Measurements from ENCODE around the gene TEX29.
A peak's percentile ranks its signal among the peaks of the same experiment; 100 is the strongest.

The TEX29 gene

DNA sequence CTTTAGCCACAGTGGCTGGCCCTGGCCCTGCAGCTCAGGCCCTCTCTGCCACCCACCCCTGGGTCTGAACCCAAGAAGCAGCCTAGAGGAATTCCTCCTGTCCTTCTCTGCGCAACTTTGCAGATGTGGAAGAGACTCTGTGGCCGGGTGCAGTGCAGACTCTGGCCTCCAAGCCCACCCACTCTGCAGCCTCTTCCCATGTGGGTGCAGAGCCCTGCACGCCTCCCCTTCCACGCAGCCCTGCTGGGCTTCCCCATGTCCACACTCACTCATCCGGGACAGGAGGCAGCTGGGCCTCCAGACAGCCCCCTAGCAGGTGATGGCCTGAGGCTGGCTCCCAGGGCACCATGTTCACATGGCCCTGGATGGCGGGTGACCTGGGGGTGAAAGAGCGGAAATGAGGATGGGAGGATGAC lies 2.5 kb downstream of the TEX29 start:
- no peak for DNase-seq (ENCODE audit: low read depth)

DNA sequence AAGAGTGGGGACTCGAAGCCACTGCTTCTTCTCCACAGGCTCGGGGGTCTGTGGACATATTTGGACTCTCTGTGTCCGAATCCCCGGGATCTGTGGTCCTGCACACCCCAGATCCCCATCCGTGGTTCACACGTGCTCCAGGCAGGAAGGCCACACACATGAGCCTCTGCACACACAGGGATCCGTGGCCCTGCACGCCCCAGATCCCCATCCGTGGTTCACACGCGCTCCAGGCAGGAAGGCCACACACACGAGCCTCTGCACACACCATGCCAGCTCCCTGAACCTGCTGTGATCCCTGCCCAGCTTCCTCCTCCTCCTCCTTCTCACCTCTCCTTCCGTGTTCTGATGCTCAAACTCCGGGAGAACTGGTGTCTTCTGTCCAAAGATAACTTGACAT lies 3.1 kb downstream of the TEX29 start:
- no peak for DNase-seq (ENCODE audit: low read depth)

DNA sequence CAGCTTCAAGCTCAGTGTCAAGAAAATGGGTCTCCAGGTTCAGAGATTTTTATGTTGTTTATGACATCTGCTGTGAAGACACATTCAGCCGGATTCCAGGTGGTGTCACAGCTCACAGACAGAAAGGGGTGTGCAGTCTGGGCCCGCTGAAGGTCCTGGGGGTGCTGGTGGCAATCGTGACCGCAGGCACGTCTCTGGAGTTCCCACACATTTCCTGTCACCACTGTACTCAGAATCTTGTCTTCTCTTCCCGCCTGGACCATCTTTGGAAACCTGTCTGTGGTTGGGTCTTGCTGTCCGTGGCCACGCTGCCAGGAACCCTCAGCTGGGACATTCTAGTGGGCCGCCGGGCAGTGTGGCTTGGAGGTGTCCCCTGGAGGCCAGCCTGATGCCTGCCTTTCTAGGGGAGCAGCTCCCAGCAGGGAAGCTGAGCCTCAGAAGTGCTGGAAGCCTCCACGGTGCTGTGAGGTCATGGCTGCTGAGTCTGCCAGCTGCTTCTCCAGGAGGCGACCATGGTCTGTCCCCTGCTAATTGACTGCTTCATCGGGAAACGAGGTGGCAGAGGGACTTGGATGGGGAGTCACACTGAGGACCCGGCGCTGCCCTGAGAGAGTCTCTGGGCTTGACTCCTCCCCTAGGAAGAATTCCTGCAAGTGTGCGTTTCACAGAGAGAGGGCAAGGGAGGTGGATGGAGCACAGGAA lies 3.7 kb downstream of the TEX29 start:
- no peak for DNase-seq (ENCODE audit: low read depth)

DNA sequence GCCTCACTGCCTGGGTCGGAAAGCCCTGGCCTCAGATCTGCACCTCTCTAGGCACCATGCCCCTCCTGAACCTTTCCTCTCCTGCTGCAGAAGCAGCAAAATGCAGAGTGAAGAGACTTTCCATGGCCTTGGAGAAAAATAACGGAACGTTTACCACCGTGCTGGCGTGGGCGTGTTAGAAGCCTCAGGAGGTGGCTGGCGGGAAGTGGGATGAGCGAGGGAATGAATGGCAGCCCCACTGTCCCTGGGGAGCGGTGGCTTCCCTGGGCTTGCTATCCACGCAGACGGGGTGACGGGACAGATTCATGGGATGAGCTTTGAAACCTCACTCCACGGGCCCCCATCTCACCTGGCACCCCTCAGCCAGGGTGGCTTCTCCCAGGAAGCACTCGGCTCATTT lies 4.3 kb downstream of the TEX29 start:
- DNase-seq (ENCODE audit: low read depth) = no peak

DNA sequence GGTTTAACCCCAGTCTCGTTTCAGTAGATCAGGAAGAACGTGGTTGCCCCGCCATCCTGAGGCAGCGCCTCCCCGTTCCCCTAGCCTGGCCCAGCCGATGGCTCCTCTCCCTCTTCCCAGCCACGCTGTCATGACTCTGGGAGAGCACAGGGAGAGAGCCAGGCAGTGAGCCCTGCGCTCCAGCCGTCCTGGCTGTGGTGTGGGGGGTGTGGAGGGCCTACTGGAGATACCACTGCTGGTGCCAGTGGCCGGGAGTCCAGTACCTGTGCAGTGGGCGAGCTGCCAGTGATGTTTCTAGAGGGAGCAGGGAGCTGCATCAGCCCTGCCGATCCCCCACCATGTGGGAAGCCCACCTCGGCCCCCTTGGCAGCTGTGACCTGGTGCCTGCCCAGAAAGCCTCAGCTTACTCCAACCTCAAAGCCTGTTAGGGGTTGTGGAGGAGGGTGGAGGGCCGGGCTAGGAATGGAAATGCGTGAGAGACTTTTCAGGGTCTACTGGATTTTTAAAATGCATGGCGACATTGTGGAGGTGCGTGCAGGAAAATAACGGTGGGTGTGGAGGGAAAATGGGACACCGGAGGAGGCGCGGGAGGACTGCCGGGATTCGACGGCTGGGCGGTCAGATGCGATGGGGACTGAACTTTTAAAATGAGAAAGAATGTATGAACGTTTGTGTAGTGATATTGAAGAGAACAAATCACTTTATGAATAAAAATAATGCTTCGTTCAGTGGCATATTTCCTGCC lies 4.9 kb downstream of the TEX29 start:
- DNase-seq (ENCODE audit: low read depth) = no peak

DNA sequence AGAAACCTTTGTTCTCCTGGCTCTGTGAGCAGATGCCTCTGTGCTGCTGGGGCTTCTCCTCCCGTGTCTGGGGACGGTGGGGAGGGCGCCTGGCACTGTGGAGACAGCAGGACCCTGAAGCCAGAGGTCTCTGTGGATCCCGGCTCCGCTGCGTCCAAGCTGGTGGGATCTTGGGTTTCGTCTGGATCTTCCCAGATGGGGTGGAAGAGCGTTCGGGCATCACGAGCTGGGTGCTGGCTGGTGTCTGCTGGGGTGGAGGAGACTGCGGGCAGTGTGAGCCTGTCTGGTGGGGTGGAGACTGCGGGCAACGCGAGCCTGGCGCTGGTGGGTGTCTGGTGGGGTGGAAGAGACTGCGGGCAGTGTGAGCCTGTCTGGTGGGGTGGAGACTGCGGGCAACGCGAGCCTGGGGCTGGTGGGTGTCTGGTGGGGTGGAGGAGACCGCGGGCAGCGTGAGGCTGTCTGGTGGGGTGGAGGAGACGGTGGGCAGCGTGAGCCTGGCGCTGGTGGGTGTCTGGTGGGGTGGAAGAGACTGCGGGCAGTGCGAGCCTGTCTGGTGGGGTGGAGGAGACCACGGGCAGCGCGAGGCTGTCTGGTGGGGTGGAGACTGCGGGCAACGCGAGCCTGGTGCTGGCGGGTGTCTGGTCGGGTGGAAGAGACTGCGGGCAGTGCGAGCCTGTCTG lies 5.6 kb downstream of the TEX29 start:
- DNase-seq (ENCODE audit: low read depth) = no peak

DNA sequence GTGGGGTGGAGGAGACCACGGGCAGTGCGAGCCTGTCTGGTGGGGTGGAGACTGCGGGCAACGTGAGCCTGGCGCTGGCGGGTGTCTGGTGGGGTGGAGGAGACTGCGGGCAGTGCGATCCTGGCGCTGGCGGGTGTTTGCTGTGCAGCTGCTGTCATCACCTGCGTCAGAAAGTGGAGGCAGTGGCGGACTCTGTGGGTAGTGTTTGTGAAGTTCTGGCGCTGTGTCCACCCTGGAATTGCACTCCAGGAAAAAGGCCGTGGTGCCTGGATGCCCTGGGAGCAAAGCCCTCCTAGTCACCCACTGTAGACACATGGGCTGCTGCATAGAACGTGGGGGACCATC lies 6.2 kb downstream of the TEX29 start:
- DNase-seq (ENCODE audit: low read depth) = no peak

DNA sequence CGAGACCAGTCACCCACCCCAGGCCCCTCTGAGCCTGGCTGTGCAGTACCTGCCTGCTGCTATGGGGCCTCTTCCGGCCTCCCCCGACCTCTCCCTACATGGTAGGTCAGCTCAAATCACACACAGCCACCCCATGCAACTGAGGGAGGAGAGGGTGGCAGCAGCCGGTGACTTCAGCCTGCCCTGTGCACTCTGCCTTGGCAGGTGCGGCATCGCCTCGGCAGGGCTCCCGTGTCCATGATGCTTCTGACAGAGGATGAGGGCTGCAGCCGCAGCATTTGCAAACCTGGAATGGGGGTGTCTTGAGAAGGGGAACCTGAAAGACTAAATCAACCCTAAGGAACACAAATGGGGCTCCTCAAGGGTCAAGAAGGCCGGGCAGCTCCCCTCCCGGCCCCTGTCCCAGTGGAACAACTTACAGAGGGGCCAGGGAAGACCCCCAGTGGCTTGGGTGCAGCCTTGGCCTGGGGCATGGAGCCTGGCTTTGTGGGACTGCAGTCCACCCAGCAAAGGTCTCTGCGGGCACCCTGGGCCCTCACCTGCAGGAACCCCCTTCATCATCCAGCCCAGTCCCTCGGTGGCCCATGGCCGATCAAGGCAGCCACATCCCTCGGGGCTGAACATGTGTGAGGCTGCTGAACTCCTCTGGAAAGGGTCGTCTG lies 6.7 kb downstream of the TEX29 start:
- DNase-seq (ENCODE audit: low read depth) = no peak

DNA sequence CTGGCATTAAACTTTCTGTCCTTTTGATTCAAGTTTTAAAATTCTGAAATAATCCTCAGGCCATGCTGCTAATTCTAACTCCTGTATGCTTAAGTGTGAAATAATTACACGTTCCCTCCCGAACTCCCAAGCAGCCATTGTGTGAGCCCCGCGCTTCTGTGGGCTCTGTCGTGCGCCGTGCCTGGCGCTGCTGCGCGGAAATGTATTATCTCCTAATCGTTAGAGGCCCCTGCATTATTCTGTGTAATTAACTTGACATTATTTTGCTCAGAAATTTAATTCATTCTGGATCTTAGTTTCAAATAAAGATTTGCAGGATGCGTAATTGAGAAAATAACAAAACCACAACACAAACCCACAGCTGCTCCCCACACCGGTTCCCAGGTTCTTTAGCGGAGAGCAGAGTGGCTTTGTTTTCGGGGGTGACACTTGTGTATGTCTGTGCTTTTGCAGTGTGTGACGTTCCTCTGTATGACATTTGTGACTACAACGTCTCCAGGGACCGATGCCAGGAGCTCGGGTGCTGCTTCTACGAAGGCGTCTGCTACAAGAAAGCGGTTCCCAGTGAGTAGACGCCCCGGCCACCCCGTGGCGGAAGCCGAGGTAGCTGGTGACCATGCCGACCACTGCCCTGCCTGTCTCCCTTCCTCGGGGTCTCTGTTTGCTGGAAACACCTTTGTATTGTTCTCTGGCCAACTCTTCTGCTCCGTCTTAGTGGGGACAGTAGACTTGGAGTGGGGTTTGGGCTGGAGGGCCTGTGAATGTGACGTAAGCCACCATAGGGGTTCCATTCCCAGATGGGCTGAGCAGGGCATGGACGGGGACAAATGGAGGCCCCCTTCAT lies 7.5 kb downstream of the TEX29 start:
- no peak for DNase-seq (ENCODE audit: low read depth)

DNA sequence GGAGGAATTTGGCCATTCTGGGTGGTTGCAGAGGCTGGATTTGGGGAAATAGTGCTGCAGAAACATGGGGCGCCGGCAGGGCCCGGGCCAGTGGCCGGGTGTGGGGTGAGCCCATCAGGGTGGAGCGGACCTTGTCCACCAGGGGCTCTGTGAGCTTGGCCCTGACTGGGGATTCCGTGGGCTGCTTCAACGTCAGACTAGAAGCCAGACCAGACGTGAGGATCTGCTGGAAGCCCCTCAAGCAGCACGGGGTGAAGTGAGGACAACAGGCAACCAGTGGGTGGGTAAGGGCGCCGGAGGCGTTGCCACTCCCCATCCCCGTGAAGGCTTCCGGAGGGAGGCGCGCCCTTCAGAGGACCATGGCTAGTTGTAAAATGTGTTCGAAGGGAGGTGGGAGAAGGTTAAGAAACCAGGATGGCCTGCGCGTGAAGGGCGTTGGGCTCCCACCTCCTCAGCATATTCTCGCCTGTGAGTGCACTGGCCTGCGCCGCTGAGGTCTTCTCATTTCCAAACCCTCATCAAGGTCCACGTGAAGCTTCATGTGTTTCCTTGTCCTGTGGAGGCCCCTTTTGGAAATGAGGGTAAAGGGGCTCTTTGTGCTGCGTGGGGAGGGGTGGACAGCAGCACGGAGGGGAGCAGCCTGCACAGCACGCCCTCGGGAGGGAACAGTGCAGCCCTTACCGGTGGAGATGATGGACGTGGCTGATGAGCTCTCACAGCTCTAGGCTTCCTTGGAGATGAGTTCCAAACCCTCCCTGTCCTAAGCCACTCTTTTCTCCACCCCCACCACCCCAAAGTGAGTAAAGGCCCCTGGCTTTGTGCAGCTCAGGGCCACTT lies 8.3 kb downstream of the TEX29 start:
- DNase-seq (ENCODE audit: low read depth) = no peak

DNA sequence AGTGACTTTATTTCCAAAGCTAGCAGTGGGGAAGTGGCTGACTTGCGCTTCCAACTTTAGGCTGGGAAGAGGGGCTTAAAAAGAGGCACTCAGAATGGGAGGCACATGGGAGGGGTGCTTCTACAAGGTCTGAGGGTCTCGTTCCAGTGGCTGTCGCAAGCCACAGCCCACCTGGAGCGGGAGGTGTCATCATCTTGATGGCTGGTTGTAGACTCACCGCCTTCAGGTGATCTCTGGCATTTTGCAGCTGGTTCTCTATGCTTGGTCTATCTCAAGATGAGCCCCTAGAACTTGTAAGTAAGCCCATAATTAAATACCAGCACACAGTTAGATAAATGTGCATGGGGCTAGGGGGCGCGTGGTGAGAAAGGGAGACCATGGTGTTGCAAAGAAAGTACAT lies 9.2 kb downstream of the TEX29 start:
- DNase-seq (ENCODE audit: low read depth) = no peak

DNA sequence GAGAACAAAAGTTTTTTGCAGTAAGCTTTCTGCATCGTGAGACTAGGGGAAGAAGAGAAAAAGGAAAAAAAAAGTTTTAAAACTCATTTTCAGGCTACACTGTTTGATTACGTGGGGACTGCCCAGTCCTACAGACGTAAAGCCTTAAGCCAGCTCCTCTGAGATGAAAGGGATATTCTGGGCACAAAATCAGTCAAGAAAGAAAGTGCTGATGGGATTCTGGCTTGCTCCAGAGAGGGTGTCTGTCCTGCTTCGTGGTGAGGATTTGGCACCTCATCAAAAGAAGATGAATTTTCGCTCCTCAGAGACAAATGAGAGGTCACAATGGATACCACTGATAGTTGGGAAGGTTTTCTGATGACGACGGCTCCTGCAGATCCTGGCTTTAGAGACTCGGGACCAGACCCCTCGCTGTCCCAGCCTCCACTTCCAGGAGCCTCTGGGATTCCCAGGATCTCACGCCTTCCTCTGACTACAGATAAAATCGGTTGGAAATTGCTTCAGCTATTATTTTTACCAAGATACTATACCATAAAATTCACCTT lies 9.7 kb downstream of the TEX29 start:
- no peak for DNase-seq (ENCODE audit: low read depth)

DNA sequence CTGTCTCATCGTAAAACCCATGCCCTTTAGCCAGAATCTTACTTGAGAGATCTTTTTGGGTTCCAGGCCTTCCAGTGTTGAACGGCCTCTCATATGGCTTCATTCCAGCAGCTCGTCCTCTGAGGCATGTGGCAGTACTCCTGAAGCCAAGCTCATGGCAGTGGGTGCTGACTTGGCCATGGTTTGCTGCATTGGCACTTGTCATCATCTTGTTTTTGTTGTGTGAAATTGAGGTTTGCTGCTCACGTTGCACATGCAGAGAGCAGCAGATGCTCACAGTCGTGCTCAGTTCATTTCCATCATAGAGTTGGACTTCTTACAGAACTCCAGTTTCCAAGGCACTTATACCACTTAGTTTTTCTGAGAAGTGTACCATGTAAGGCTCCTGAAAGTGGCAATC lies 14.9 kb downstream of the TEX29 start:
- DNase-seq (ENCODE audit: low read depth) = no peak

DNA sequence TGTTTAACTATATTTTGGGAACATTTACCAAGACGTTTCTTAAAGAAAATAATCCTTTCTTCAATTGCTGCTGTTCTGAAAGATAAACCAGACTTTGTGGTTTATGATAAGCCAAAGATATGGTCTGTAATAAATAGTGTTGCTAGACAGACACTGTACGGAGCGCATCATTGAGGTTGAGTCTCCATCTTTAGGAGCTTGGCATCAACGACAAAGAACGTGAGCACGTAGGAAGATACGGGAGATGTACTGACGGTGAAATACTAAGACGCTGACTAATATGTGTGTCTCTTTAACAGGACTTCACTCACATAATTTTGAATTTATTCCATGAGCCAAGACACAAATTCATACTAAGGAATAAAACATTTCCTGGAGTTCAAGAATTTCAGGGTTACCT lies 16.2 kb downstream of the TEX29 start:
- no peak for DNase-seq (ENCODE audit: low read depth)

DNA sequence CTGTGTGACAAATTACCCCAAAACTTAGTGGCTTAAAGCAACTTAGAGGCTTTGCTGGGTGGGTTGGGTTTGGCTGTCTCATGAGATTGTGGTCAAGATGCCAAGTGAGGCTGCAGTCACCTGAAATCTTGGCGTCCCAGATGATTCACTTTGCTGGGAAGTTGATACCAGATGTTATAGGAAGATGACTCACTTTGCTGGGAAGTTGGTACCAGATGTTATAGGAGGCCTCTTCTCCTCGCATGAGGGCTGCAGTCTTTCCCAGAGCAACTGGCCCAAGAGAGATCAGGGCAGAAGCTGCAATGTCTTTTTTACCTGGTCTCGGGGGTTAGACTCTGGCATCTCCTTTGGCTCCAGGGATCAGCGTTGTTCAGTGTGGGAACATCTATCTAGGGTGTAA lies 16.8 kb downstream of the TEX29 start:
- DNase-seq (ENCODE audit: low read depth) = peak; percentile 88

DNA sequence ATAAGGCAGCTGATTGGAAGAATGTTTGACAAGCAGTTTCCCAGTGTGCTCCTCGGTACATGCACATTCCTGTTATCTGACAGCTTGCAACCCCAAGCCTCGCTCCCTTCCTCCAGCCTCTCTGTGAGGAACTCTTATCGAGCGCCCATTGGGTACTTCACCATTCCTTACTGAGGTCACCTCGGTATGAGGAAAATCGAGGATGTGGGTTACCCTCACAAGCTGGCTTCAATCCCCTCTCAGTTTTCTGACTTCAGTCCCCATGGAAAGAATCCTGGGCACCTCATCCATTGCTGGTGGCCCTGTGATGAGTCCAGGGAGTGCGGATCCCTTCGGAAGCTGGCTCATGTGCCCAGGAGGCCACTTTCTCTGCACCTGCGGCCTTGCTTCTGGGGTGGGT lies 17.3 kb downstream of the TEX29 start:
- DNase-seq (ENCODE audit: low read depth) = no peak

DNA sequence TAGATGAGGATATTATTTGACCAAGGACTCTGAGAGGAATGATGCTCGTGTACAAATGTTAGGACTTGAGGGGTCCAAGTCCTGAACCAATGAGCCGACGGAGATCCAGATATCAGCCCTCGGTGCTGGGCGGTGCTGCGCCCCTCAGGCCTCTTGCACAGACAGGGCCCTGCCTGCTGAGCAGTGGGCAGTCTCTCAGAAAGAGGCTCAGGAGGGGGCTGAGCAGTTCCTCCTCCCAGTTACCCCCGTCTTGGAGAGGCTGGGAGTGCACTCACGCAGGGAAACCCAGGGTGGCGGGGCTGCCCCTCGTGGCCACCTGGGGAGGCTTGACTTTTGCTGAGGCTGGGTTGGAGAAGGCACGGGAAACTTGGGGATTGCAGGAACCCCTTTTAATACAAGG lies 18.4 kb downstream of the TEX29 start:
- no peak for DNase-seq (ENCODE audit: low read depth)

DNA sequence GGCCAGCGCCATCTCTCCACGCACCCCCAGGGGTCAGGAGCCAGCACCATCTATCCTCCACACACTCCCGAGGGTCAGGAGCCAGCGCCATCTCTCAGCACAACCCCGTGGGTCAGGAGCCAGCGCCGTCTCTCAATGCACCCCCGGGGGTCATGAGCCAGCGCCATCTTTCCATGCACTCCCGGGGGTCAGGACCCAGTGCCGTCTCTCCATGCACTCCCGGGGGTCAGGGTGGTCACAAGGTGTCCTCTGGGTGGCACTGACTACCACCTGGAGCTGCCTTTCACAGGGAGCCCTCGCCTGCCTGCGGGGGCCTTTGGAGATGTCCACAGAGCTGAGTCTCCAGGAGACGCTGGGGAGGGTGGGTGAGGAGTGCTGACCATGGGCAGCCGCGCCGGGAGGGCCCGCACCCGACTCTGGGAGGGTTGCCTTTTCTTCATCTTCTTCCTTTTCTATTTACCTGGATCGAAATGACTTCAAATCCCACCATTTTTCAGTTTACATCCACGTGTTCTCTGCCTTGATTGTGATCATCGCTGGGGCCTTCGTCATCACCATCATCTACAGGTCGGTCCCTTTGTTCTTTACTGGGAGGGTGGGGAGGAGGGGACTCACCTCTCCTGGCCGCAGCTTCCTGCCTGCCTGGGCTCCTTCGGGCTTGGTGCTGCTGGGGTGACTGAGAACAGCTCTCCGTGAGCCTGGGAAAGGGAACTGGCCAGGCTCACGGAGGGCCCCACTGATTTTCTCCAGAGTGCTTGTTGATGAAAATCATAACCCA lies 19.1 kb downstream of the TEX29 start:
- no peak for DNase-seq (ENCODE audit: low read depth)

DNA sequence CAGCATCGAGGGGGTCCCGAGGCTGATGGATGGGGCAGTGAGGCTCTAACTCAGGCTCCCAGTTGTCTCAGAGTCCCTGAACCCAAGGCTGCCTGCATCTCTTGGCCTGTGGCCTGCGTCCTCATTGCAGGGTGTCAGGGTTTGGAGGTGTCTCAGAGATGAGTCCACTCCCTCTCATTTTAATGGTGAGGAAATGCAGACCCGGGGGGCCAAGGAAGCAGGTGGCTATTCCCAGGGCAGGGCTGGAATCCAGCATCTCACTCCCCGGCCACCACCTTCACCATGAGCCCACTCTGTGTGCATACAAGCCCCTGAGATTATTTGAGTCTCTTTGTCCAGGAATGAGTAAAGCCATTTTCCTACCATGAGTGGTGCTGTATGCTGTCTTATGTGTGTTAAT lies 21.4 kb downstream of the TEX29 start:
- DNase-seq (ENCODE audit: low read depth) = no peak

DNA sequence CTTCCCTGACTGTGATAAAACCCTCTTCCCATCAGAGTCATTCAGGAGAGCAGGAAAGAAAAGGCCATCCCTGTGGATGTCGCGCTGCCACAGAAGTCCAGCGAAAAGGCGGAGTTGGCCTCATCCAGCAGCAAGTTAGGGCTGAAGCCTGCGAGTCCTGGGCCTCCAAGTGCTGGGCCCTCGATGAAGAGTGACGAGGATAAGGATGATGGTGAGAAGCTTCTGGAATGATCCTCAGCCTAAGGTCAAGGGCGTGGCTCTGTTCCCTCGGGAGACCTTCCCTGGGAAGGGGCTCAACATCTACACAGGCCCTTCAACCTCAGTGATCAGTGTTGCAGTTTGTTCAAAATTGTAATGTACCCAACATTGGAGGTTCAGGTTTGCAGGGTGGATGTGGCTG lies 22.3 kb downstream of the TEX29 start:
- no peak for DNase-seq (ENCODE audit: low read depth)
